Fibroblast of villous mesenchyme (primary cell): ENCODE results near the gene TYMP. TPM values are rescaled to one million over a fixed set of nuclear protein-coding genes. Genes with fewer than 3 reads are reported as not detected.
A peak's percentile ranks its signal among the peaks of the same experiment; 100 is the strongest.

Experiments used
- DNase-seq: peaks from one replicate; pipeline ENCODE4 v3.0.0-alpha.2; 2010; ENCODE audit warnings: low read depth
- H3K4me3 ChIP-seq: 2 replicates; pipeline ENCODE4 v1.5.1; 2011; ENCODE audit warnings: low read depth, mild to moderate bottlenecking, low read length
- total RNA-seq: library from RNA; depleted of rRNA; stranded (reverse); fragments of >200 nt; gene quantifications from 2 replicates; pipeline ENCODE4 v1.2.3, GENCODE V29; 2012
- TF ChIP-seq, protein P1 (sequence below): IDR thresholded peaks from 2 replicates; pipeline ENCODE4 v1.5.1; 2012; ENCODE audit warnings: low read depth, mild to moderate bottlenecking, low read length; ENCODE audit not compliant: insufficient read depth

Gene TYMP
- total RNA-seq, 1 donor, result 16.0 TPM

DNA sequence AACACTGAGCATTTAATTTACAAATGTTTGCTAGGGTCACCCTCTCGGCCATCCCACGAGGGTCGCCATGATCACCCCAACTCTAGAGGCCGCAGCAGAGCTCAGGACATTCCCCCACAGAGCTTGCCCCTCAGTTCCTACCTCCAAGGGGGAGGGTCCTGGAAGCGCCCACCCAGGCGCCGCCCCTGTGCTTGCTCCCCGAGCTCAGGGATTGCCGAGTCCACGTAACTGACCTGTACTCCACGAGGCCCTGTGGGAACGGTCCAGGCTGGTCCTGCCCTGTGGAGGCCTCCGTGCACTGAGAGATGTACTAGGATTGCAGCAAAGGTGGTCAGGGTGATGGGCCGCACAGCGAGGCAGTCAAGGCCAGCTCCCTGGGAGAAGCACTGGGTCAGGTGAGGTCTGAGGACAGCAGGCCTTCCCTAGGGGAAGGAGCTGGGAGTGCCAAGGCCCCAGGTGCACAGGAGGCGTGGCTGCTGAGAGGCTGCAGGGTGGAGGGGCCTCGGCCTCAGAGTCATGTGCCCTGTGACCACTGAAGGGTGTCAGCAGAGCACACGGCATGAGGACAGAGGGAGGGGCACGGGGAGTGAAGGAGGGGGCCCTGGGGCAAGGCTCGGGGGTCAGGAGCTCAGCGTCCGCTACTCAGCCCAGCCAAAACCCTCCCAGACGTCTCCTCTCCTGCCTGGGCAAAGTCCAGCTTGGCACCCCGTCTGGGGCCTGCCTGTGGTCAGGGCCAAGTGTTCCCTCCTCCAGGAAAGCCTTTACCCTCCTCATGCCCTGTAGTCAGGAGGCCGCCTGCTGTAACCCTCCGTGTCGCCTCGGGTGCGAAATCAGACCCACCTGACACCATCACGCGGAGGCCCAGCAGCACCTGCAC is 45.6 kb downstream of the TYMP start:
- TF ChIP-seq, protein P1, sequence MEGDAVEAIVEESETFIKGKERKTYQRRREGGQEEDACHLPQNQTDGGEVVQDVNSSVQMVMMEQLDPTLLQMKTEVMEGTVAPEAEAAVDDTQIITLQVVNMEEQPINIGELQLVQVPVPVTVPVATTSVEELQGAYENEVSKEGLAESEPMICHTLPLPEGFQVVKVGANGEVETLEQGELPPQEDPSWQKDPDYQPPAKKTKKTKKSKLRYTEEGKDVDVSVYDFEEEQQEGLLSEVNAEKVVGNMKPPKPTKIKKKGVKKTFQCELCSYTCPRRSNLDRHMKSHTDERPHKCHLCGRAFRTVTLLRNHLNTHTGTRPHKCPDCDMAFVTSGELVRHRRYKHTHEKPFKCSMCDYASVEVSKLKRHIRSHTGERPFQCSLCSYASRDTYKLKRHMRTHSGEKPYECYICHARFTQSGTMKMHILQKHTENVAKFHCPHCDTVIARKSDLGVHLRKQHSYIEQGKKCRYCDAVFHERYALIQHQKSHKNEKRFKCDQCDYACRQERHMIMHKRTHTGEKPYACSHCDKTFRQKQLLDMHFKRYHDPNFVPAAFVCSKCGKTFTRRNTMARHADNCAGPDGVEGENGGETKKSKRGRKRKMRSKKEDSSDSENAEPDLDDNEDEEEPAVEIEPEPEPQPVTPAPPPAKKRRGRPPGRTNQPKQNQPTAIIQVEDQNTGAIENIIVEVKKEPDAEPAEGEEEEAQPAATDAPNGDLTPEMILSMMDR, result no peak
- DNase-seq, result no peak
- H3K4me3 ChIP-seq, result no peak overlapping the region

DNA sequence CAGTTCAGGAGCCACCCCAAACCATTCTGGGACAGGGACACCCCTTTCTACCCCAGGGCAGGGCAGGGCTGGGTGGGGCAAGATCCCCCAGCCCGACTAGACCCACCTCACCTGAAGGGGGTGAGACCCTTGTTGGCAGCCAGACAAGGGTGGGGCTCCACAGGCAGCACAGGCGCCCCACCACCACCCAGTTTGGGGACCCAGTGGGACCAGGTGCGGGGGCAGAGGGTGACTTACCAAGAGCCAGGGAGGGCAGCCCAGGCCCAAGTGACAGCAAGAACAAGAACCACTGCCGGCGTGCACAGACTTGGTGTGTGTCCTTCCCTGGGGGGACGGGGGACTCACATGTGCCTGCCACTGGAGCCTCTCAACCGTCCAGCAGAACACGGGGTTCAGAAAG is 46.3 kb downstream of the TYMP start:
- no peak overlapping the region for H3K4me3 ChIP-seq
- TF ChIP-seq, protein P1, result no peak
- DNase-seq, result no peak

DNA sequence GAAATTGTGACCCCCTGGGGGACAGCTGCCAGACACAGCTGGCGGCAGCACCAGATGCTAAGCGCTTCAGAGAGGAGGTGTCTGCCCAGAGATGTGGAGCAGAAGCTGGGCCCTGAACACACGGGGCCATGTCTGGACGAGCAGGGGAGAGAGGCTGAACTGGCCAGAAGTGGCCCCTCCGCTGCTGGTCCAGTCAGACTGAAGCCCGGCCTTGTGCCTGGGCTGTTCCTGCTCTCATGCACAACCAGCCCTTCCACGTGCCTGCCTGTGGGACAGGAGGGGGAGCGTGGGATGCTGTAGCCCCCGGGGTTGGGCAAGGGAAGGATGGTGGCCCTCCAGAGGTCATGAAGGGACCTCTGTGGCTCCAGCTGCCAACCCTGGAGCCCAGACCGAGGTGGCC is 46.7 kb downstream of the TYMP start:
- TF ChIP-seq, protein P1, result no peak

DNA sequence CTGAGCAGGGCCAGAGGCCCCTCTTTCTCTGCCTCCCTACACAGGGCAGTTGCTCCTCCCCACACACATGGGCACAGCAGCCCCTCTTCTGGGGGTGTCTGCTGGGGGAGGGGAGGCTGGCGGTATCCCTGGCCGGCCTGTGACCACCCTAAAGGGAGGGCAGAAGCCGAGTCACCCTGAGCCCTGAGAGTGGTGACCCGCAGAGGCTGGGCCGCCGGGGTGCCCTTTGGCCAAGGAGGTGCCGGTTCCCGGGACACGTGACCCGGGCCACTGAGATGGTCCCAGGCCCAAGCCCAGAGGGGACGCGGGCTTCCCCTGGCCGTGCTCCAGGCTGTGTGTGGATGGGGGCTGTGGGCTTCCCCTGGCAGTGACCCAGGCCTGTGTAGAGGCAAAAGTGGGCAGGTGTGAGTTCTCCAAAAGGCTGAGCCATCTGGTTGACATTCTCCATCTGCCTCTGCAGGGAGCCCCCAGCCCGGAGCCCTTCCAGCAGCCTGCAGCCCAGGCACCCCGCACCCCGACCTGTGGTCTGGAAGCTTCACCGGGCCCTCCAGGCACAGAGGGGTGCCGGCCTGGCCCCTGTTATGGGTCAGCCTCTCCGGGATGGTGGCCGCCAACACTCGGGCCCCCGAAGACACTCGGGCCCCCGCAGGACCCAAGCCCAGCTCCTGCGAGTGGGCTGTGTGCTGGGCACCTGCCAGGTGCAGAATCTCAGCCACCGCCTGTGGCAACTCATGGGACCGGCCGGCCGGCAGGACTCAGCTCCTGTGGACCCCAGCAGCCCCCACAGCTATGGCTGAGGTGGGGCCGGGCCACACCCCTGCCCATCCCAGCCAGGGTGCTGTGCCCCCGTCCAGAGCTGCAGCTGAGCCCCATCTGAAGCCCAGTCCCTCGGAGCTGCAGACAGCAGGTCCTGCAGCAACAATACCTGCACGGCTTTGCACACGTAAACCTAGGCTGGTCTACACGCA is 47.4 kb downstream of the TYMP start:
- no peak for DNase-seq
- TF ChIP-seq, protein P1, result no peak
- H3K4me3 ChIP-seq, result peak overlapping the region; percentile 81

More for the DNA sequence above, 46.7 kb downstream of the TYMP start:
- no peak for DNase-seq
- peak overlapping the region; percentile 81 for H3K4me3 ChIP-seq

DNA sequence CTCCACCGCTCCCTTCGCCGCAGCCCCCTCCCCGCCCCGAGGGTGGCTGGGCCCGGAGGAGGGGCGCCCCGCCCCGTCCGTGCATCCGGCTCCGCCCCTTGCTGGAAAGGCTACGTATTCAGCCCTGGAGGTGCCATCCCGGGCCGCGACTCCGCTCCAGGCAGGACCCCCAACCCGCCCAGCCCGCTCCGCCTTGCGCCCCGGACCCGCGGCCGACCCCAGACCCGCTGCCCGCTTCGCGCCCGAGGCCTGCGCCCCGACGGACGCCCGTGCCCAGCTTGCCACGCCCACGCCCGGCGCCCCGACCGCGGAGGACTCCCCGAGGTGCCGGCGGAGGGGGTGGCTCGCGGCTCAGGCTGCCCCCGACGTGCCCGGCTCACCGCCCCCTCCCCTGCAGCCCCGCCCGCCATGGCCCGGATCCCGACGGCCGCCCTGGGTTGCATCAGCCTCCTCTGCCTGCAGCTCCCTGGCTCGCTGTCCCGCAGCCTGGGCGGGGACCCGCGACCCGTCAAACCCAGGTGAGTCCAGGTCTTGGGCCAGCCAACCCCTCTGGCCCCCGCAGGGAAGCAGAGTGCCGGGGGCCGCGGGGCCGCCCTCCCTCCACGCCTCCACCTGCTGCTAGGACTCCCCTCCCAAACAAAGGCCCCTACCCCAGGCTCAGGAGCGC is 48.2 kb downstream of the TYMP start, which contains the start of gene ADM2:
Gene ADM2, plus strand, starts transcription at position 104 of the 667 bp plus-strand sequence. Its CDS starts 305 bp downstream, at position 409.
- DNase-seq, result peak; percentile 25
- H3K4me3 ChIP-seq, result peak within 1 kb of the TSS; percentile 81
- TF ChIP-seq, protein P1, result no peak

DNA sequence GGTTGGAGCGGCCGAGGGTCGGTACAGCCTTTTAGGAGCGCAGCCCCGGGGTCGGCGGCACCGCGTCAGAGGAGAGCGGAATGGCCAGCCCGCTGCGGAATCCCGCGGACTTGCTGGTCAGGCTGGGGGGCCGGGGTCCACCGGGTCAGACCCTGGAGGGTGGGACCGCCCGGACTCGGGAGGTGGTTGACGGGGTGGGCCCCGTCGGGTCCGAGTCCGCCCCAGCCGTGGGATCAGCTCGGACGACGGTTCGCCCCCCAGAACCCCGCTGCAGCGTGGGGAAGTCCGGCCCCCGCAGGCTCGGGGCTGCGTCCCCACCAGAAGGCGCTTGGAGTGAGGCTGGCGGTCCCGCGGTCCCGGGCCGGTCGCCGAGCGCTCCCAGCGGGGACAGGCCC is 48.8 kb downstream of the TYMP start:
- peak overlapping the region; percentile 81 for H3K4me3 ChIP-seq
- TF ChIP-seq, protein P1, result no peak
- no peak for DNase-seq
